NCI-H2171 (cell line): Measurements from ENCODE around the gene KLHL22.
A peak's percentile ranks its signal among the peaks of the same experiment; 100 is the strongest.
"Not testable (repeated sequence)": the region's sequence is repeated elsewhere in the genome, so short reads cannot be mapped to it uniquely, and the experiment has no call there.

Source experiments
- DNase-seq: peaks from one replicate; lab custom pipeline; 2025; lab: John Stamatoyannopoulos, UW

The KLHL22 gene

DNA sequence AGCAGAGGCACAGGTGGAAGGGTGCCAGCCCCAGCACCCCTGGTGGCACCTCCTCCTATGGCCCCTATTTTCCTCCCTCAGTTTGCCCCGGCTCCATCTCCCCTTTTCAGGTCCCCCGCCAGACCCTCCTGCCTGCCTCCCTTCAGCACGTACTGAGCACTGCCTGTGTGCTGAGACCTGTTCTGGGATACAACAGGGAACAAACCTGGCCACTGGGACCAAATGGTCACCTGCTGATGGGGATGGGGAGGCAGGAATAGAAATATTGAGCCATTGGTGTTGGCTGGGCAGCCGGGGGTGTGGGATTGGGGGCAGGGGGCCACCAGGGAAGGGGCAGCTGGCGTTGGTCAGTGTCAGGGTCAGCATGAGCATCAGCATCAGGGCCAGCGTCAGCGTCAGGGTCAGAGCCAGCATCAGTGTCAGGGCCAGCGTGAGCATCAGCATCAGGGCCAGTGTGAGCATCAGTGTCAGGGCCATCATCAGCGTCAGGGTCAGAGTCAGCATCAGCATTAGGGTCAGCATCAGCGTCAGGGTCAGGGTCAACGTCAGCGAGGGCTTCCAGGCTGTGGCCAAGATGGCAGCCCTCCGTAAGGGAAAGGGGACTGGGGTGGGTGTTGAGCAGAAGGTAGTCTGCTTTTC lies 94.1 kb downstream of the KLHL22 start:
- DNase-seq: no peak

DNA sequence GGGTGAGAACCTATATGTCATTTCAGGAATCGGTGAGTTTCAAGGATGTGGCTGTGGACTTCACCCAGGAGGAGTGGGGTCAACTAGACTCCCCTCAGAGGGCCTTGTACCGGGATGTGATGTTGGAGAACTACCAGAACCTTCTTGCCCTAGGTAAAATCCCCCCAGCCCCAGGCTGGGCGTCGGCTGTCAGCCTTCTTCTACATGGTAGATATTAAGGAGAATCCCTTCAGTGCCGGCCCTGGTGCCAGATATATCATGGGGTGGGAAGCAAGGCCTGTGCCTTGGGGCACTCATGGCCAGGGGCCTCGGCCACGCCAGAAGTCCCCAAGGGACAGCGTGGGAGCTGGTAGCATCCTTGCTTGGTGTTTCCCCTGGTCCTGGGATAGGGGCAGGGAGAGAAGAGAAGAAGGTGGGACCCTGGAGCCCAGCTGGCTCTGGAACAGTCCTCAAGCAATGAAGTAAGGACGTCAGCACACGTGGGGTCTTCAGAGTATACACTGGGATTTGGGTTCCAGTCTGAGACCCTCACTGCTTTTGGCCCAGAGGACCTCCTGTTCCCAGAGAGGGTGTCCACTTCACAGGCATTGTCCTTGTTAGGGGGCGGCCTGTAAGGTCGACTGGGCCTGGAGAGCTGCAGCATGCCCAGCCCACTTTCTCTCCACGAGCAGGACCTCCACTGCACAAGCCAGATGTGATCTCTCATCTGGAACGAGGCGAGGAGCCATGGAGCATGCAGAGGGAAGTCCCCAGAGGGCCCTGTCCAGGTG lies 94.8 kb downstream of the KLHL22 start:
- no peak for DNase-seq

DNA sequence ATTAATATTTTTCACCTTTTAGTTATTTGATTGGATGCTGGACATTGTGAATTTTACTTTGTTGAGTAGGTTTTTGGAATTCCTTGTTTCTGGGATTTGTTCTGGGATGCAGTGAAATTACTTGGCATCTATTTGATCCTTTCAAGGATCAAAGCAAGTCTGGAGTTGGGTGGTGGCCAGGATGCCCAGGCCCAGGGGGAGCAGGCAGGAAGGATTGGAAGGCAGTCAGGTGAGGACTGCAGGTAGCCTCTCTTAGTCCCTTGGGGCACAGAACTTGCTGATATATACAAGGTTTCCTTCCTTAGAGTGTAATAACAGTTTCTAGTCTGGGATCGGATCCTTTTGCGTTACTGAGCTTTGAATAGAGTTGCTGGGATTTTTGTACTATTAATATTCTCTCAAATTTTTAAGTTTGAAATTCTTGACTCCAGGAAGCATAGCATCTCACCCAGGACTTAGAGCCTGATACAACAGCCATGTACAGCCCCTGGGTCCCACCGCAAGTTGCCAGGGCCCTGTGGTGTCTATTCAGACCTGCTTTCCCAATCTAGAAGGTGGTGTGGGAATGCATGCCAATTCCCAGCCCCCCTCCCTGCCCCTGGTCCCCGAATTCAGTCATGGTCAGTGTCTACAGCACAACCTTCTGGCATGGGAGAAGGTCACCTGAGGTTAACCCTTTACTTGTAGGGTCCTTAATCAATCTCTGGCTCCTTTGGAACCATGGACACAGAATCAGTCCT lies 95.6 kb downstream of the KLHL22 start:
- DNase-seq: no peak

- DNase-seq: no peak
These were observed 97.2 kb downstream of the KLHL22 start for GRCh38 chr22:20398420-20398819.

DNA sequence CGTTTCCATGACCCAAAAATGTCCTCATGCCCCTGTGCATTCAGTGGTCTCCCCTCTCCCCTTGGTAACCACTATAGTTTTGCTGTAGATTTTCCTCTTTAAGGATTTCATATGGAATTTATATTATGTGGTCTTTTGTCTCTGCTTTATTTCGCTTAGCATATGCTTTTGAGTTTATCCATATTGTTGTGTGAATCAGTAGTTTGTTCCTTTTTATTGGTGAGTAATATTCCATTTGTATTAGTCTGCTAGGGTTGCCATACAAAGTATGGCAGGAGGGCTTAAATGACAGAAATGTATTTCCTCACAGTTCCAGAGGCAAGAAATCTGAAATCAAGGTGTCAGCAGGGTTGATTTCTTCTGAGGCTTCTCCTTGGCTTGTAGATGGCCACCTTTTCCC lies 98.1 kb downstream of the KLHL22 start:
- no peak for DNase-seq

- DNase-seq: no peak
These were observed 99.0 kb downstream of the KLHL22 start for GRCh38 chr22:20396639-20397038.

- DNase-seq: no peak
These were observed 99.7 kb downstream of the KLHL22 start for GRCh38 chr22:20395907-20396287.

- no peak for DNase-seq
These were observed 100.3 kb downstream of the KLHL22 start for GRCh38 chr22:20395181-20395906.

DNA sequence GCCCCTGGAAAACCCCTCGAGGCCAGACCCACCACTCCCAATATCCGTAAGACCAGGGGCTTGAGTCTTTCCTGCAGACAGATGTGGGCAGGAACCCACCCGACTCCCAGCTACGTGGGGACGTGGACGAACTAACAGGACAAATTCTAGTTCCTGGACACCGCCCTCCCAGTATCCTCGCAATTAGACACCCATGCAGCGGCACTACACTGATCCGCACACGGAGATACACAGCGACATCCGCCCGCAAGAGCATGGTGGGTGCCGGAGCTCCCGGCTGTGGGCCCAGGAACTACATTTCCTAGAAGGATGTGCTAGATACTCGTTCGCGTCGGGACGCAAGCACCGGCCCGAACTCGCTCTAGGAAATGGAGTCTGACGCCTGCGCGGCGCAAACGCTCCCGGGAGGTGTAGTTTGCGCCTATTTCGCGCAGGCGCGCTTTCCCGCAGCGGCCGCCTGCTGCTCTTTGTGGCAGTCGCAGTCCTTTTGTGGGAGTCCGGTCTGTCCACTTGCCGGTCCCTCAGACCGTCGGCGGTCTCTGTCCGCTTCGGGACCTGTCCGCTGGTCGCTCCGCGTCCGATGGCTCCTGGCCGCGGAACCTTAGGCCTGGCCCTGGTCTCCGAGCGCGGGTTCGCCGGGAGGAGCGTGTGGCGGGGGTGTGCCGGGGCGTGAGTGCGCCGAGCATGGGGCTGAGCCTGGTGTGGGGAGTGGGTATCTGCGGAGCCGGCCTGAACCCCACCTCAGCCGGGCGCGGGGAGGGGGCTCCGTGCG lies 101.7 kb downstream of the KLHL22 start, which contains the start of gene ZNF74:
ZNF74 (plus strand) TSS at position 447 of the 772 bp plus-strand sequence. CDS start 478 bp downstream, outside the sequence.
- peak; percentile 95 for DNase-seq

DNA sequence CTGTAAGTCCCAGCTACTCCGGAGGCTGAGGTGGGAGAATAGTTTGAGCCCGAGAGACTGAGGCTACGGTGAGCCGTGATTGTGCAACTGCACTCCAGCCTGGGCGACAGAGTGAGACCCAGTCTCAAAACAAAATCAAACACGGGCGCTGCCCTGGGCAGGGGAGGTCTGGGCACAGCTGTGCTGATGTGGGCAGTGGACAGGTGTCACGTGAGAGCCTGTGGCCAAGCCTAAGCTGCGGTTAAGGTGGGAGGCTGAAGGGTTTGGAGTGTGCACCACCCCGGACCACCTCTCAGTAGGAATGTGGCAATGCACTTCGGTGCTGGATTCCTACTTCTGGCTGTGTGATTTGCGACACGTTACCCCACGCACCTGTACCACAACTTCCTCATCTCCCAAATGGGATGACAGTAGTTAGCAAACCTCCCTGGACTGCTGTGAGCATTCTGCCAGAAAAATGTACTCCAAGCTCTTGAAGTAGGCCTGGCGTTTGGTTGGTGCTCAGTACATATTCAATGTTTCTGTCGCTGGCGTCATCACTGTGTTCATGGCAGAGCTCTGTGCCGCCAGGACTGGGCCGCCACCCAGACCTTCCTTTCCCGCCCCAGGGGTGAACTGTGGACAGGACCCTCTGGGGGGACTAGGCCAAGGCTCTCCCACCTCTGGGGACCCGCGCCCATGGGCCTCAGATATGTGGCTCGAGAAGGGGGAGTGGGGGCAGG lies 102.5 kb downstream of the KLHL22 start:
- DNase-seq: no peak

GRCh38 chr22:20392365-20392881 lies 103.2 kb downstream of the KLHL22 start:
- not testable (repeated sequence) for DNase-seq
